ENCODE measurements around the gene TASP1. TPM values are rescaled to one million over a fixed set of nuclear protein-coding genes. Genes with fewer than 3 reads are reported as not detected.

The TASP1 gene
- total RNA-seq, 1 experiment from 2014 or later, result 8.9 TPM

DNA sequence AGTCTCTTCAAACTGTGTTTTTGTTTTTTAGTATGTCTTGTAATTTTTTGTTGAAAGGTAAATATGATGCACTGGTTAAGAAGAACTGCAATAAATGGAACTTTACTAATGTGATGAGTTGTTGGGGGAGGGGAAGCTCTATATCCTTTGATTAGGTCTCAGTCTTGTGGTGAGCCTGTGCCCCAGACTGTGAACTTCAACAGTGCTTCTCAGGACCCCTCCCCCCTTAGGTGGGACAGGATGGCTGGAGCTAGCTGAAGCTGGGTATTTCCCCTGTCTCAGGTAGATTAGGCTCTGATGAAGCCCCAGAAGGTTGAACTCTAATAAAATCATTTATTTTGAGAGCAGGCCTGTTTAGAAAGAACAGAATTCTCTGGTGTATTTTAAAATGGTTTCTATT is 31.4 kb upstream of the TASP1 start:
- no peaks in the 10 kb centered on the region for H3K9me3 ChIP-seq (ENCODE audit: control insufficient read depth, insufficient read depth, low read depth, low read length)
- H3K36me3 ChIP-seq (ENCODE audit: control insufficient read depth, insufficient read depth, low read length), result no peaks in the 10 kb centered on the region
- no peak overlapping the region for H3K4me3 ChIP-seq (ENCODE audit: low read depth in 2 of 2, low read length in 2 of 2)
- no peak overlapping the region for H3K27ac ChIP-seq (ENCODE audit: low read length)
- ATAC-seq (no peak), DNase-seq (ENCODE audit: low read depth, low spot score) (no peak)
- no TSS peak for BruUV-seq (replicated peaks)
- TF ChIP-seq TCF7L2 (IDR thresholded peaks at IDR 0.05; ENCODE audit: low read depth, low read length), result no peak
- H3K4me1 ChIP-seq (ENCODE audit: control insufficient read depth, insufficient read depth, low read length), result no peaks in the 10 kb centered on the region
- H3K27me3 ChIP-seq (ENCODE audit: control insufficient read depth, insufficient read depth, low read length), result peaks cover 4% of the 10 kb centered on the region; the same call in 1 of the 2 replicates
- intact Hi-C loops (cut with micrococcal nuclease; ENCODE audit: unreplicated experiment) (no loop called here), in situ Hi-C loops (cut with HindIII; ENCODE audit: low pct_unique_long_range_greater_than_20kb, low sequenced_read_pairs) (no loop called here)
- POLR2A ChIA-PET, result no interaction called here
- CTCF ChIA-PET, result no interaction called here

DNA sequence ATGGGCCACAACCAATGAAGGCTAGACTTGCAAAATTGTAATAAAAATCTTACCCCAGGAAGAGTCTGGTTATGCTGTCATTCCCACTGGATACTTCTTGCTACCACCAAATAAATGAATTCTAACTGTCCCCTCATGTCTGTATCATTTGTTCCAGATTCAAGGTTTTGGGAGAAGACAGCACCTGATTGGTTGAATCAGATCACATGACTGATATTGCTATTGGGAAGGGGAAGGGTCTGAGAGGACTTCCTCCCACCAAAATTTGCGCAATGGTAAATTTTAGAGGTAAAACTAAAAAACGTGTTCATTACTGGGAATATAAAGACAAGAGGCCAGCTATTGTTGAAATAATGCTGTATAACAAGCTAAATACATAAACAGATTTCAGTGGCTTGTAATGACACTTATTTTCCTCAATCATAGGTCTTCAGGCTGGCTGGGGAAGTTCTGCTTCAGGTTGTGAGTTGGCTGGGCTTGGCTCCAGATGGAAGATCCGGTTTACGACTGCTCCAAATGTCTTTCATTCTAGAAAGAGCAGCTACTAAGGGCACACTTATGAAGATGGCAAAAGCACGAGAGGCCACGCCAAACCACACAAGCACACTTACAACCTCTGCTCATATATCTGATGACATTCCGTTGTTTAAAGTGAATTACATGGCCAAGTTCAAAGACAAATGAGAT is 27.1 kb upstream of the TASP1 start:
- H3K27me3 ChIP-seq (ENCODE audit: control insufficient read depth, insufficient read depth, low read length), result peaks cover 2% of the 10 kb centered on the region; the same call in 1 of the 2 replicates
- H3K36me3 ChIP-seq (ENCODE audit: control insufficient read depth, insufficient read depth, low read length), result no peaks in the 10 kb centered on the region
- POLR2A ChIA-PET, result no interaction called here
- no peak for TF ChIP-seq TCF7L2 (IDR thresholded peaks at IDR 0.05; ENCODE audit: low read depth, low read length)
- TF ChIP-seq, protein P1, sequence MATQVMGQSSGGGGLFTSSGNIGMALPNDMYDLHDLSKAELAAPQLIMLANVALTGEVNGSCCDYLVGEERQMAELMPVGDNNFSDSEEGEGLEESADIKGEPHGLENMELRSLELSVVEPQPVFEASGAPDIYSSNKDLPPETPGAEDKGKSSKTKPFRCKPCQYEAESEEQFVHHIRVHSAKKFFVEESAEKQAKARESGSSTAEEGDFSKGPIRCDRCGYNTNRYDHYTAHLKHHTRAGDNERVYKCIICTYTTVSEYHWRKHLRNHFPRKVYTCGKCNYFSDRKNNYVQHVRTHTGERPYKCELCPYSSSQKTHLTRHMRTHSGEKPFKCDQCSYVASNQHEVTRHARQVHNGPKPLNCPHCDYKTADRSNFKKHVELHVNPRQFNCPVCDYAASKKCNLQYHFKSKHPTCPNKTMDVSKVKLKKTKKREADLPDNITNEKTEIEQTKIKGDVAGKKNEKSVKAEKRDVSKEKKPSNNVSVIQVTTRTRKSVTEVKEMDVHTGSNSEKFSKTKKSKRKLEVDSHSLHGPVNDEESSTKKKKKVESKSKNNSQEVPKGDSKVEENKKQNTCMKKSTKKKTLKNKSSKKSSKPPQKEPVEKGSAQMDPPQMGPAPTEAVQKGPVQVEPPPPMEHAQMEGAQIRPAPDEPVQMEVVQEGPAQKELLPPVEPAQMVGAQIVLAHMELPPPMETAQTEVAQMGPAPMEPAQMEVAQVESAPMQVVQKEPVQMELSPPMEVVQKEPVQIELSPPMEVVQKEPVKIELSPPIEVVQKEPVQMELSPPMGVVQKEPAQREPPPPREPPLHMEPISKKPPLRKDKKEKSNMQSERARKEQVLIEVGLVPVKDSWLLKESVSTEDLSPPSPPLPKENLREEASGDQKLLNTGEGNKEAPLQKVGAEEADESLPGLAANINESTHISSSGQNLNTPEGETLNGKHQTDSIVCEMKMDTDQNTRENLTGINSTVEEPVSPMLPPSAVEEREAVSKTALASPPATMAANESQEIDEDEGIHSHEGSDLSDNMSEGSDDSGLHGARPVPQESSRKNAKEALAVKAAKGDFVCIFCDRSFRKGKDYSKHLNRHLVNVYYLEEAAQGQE (IDR thresholded peaks at IDR 0.05; ENCODE audit: insufficient read depth in 1 of 2, low read depth in 2 of 2, low read length in 1 of 2), result no peak
- TF ChIP-seq POLR2AphosphoS5 (IDR thresholded peaks at IDR 0.05; ENCODE audit: low read depth, low read length), result no peak
- TF ChIP-seq SIN3A (IDR thresholded peaks at IDR 0.05; ENCODE audit: borderline replicate concordance, insufficient read depth, low read depth, low read length), result no peak
- TF ChIP-seq, protein P2, sequence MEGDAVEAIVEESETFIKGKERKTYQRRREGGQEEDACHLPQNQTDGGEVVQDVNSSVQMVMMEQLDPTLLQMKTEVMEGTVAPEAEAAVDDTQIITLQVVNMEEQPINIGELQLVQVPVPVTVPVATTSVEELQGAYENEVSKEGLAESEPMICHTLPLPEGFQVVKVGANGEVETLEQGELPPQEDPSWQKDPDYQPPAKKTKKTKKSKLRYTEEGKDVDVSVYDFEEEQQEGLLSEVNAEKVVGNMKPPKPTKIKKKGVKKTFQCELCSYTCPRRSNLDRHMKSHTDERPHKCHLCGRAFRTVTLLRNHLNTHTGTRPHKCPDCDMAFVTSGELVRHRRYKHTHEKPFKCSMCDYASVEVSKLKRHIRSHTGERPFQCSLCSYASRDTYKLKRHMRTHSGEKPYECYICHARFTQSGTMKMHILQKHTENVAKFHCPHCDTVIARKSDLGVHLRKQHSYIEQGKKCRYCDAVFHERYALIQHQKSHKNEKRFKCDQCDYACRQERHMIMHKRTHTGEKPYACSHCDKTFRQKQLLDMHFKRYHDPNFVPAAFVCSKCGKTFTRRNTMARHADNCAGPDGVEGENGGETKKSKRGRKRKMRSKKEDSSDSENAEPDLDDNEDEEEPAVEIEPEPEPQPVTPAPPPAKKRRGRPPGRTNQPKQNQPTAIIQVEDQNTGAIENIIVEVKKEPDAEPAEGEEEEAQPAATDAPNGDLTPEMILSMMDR (IDR thresholded peaks at IDR 0.05), result no peak
- in situ Hi-C loops (cut with HindIII; ENCODE audit: low pct_unique_long_range_greater_than_20kb, low sequenced_read_pairs), result no loop called here
- intact Hi-C loops (cut with micrococcal nuclease; ENCODE audit: unreplicated experiment), result no loop called here
- CTCF ChIA-PET, result no interaction called here
- no peaks in the 10 kb centered on the region for H3K9me3 ChIP-seq (ENCODE audit: control insufficient read depth, insufficient read depth, low read depth, low read length)
- ATAC-seq (no peak), DNase-seq (ENCODE audit: low read depth, low spot score) (no peak)
- H3K27ac ChIP-seq (ENCODE audit: low read length), result no peak overlapping the region
- no peak overlapping the region for H3K4me3 ChIP-seq (ENCODE audit: low read depth in 2 of 2, low read length in 2 of 2)
- no peaks in the 10 kb centered on the region for H3K4me1 ChIP-seq (ENCODE audit: control insufficient read depth, insufficient read depth, low read length)
- BruUV-seq (replicated peaks), result no TSS peak

DNA sequence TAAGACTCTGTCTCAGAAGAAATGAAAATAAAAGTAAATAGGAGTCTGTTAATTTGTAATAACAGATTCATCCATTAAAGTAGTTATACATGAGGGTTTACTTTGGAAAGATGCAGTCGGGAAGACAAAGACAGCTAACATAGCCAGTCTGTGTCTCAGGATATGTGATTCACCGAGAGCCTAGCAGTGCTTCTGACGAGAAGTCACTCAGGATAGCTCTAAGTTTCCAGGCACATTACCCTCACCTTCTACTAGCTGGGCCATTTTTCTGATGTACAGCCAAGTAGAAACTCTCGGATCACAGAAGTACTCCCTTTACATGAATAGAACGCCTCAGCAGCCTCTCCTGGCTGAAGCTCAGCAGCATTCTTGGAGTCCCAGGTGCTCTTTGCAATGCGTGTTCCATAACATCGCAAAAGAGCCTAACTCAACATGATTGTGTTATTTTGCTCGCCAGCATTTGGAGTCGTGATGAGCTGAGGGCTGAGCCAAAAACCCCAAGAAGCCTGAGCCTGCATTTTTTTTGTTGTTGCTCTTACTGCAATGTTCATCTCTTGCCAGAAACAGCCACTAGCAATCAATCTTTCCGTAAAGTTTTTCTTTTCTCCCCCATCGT is 22.4 kb upstream of the TASP1 start:
- peaks cover 2% of the 10 kb centered on the region; the same call in 1 of the 2 replicates for H3K27me3 ChIP-seq (ENCODE audit: control insufficient read depth, insufficient read depth, low read length)
- ChIA-PET CTCF (no interaction called here), POLR2A (no interaction called here)
- intact Hi-C loops (cut with micrococcal nuclease; ENCODE audit: unreplicated experiment) (no loop called here), in situ Hi-C loops (cut with HindIII; ENCODE audit: low pct_unique_long_range_greater_than_20kb, low sequenced_read_pairs) (no loop called here)
- TF ChIP-seq, protein P1 (IDR thresholded peaks at IDR 0.05; ENCODE audit: insufficient read depth in 1 of 2, low read depth in 2 of 2, low read length in 1 of 2), result no peak
- no peak for TF ChIP-seq POLR2AphosphoS5 (IDR thresholded peaks at IDR 0.05; ENCODE audit: low read depth, low read length)
- TF ChIP-seq, protein P2 (IDR thresholded peaks at IDR 0.05), result no peak
- no peak for TF ChIP-seq SIN3A (IDR thresholded peaks at IDR 0.05; ENCODE audit: borderline replicate concordance, insufficient read depth, low read depth, low read length)
- no peak for TF ChIP-seq TCF7L2 (IDR thresholded peaks at IDR 0.05; ENCODE audit: low read depth, low read length)
- no peak overlapping the region for H3K4me3 ChIP-seq (ENCODE audit: low read depth in 2 of 2, low read length in 2 of 2)
- ATAC-seq, result no peak
- BruUV-seq (replicated peaks), result no TSS peak
- no peaks in the 10 kb centered on the region for H3K9me3 ChIP-seq (ENCODE audit: control insufficient read depth, insufficient read depth, low read depth, low read length)
- no peaks in the 10 kb centered on the region for H3K4me1 ChIP-seq (ENCODE audit: control insufficient read depth, insufficient read depth, low read length)
- no peaks in the 10 kb centered on the region for H3K36me3 ChIP-seq (ENCODE audit: control insufficient read depth, insufficient read depth, low read length)
- no peak for DNase-seq (ENCODE audit: low read depth, low spot score)
- no peak overlapping the region for H3K27ac ChIP-seq (ENCODE audit: low read length)

Data from Panc1 (cell line).